AG09309 (cell line): Measurements from ENCODE around the gene ZNF330.
"Not testable (repeated sequence)": the region's sequence is repeated elsewhere in the genome, so short reads cannot be mapped to it uniquely, and the experiment has no call there.

Source experiments
- DNase-seq: peaks from one replicate; pipeline ENCODE4 v3.0.0-alpha.2; 2010; ENCODE audit warnings: low read depth
- H3K4me3 ChIP-seq: 2 replicates; pipeline ENCODE4 v1.5.1; 2011; ENCODE audit warnings: mild to moderate bottlenecking, low read depth, low read length, moderate library complexity; ENCODE audit not compliant: control insufficient read depth
- TF ChIP-seq, protein P1 (sequence below): IDR thresholded peaks from 2 replicates; pipeline ENCODE4 v1.5.1; 2011; ENCODE audit warnings: mild to moderate bottlenecking, low read depth, low read length, inconsistent platforms; ENCODE audit not compliant: insufficient read depth, control insufficient read depth; ENCODE audit errors: missing control alignments

ZNF330 gene

DNA sequence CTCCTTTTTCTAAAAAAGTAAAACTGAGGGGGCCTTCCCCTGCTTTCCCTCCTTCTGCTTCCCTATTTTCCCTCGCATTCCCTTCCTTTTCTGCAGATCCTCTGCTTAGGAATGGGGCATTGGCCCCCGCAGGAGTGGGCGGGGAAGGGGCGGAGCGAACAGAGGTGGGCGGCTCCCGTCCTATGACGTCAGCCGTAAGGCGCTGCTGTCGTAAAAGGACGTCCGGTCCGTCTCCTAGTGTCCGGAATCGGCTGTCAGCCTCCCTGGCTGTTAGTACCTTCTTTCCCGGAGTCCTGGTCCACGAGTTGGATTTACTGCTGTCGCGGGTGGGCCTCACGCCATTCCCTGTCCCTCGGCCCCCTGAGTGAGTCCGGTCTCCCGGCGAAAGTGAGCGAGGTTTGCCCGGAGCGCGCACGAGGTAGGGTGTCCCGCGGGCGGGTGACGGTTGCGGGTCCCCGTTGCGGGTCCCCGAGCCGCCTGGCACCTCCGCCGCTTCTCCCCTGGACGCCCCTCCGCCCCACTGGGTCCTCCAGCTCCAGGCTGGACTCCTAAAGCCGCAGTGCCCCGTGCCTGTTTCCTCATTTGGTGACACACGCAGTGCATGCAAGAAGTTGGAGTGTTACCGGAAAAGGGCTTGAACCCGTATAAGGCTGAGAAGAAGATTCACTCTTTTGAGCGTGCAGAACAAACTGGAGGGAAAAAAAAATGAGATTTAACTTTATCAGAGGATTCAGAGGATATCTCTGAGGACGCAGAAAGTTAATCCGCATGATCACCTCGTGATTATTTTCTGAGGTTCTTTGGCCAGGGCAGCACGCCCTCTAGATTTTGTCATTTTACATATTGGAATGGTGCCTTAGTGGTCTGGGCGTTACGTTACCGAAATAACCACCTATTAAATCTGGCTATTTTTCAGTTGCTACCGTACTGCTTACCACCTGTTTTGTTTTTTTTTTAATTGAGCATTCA, at the start of gene ZNF330:
Gene ZNF330 (plus strand): TSS at position 205 of the 969 bp plus-strand sequence. CDS start 1,477 bp downstream, outside the sequence.
- TF ChIP-seq, protein P1, sequence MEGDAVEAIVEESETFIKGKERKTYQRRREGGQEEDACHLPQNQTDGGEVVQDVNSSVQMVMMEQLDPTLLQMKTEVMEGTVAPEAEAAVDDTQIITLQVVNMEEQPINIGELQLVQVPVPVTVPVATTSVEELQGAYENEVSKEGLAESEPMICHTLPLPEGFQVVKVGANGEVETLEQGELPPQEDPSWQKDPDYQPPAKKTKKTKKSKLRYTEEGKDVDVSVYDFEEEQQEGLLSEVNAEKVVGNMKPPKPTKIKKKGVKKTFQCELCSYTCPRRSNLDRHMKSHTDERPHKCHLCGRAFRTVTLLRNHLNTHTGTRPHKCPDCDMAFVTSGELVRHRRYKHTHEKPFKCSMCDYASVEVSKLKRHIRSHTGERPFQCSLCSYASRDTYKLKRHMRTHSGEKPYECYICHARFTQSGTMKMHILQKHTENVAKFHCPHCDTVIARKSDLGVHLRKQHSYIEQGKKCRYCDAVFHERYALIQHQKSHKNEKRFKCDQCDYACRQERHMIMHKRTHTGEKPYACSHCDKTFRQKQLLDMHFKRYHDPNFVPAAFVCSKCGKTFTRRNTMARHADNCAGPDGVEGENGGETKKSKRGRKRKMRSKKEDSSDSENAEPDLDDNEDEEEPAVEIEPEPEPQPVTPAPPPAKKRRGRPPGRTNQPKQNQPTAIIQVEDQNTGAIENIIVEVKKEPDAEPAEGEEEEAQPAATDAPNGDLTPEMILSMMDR = peak; percentile 18
- peak within 1 kb of the TSS; percentile 85 for H3K4me3 ChIP-seq
- DNase-seq = peak; percentile 69

DNA sequence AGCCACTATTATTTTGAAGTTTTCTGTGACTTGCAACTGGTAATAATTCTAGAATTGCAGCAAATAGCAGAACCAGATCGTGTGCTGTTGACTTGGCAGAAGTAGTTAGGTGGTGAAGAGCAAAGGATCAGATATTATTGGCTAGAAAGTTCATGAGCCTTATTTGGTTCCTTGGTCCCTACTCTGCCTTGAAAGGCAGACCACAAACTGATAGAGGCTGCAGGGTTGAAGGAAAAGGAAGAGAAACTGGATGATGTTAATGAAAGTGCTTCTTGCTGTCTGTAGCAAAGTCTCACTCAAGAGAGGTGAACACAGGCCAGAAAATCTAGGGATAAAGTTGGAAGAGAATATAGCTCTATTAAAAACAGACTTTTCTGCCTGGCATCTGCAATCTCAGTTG, 46.2 kb upstream of the ZNF330 start:
- H3K4me3 ChIP-seq = no peak overlapping the region
- TF ChIP-seq, protein P1 = no peak
- DNase-seq = no peak

DNA sequence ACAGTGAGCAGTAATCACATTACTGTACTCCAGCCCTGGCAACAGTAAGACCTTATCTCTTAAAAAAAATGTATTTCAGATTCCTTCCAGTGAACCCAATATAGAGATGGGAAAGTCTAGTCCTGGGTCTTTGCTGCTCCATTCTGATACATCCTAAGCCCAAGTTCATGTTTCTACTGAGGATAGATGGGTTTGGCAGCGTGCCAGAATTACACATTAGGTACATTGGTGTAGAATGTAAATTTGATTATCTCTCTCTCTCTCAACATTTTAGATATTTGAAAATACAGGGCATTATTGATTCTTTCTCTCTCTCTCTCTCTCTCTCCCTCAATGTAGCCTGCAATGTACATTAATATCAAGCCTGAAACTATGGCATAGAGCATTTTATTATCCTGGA, 43.5 kb upstream of the ZNF330 start:
- H3K4me3 ChIP-seq = no peak overlapping the region
- TF ChIP-seq, protein P1 = no peak
- DNase-seq = no peak

DNA sequence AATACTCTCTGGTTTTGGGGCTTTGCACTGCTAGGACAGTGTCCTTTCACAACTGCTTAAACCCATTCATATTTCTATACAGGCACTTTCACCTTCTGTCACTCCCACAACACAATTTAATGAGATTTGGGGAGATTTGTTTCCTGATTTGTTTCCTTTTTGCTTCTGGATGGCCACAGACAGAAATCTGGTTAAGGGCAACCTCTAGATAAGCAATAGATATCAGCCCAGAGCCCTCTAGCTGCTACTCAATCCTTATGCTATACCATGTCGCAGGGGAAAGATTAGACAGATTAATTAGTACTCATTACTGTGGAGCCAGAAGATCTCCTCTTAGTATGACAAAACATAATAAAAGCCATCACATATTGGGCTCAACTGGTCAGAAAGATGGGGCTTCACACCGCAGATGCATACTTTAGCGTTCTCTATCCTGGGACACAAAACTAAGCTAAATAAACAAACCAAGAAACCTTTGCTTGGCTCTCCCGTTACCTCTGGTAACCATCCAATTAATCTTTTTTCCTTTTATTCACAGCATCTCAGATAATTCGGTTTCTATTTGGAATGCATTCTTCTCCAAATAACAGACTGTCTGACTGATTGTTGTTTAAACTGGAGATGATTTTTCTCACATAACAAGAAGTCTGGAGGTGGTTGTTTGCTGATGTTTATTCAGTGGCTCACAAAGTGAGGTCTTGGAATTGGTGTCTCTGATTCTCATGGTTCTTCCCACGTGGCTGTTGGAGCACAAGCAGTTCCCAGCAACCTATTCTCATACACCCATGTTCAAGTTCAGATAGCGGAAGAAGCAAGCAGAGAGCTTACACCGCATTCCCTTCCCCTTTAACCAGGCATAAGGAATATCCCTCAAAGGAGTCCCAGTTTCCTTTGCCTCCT, 41.0 kb upstream of the ZNF330 start:
- no peak for DNase-seq
- TF ChIP-seq, protein P1 = no peak
- H3K4me3 ChIP-seq = no peak overlapping the region

DNA sequence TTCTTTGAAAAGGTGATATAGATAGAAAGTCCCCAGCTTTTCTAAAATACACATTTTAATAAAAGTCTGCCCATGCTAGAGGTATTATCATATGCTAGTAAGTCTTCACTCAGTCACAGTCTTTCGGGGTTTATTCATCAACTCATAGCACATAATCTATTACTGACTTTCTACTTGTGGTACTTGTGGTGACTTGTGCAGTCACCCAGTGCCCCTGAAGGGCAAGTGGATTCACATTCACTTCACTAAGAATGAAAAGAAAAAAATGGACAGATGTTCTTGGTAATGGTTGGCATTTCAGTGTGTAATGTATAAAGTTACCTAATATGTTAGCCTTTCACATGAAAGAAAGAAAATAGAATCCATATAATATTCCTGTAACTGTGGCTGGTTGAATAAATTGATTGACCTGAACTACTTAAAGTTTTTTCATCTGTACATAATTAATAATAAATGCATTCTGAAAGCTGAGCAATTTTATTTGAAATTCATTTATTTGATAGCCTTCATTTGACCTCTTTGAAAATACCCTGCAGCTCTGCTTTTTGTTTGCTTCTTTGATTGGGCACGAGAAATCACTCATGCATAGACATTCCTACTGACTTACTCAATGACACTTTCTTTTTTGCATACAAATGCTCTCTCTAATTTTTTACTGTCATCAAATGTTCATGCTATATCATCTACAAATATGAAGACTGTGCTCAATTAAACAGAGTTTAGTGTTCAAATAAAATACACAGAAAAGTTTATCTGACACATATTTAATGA, 39.5 kb upstream of the ZNF330 start:
- DNase-seq = no peak
- TF ChIP-seq, protein P1 = no peak
- no peak overlapping the region for H3K4me3 ChIP-seq

DNA sequence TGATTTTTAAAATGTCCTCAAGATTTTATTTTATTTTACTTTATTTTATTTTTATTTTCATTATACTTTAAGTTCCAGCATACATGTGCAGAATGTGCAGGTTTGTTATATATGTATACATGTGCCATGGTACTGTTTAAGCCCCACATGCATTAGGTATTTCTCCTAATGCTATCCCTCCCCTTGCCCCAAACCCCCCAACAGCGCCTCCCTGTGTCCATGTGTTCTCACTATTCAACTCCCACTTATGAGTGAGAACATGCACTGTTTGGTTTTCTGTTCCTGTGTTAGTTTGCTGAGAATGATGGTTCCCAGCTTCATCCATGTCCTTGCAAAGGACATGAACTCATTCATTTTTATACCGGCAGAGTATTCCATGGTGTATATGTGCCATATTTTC, 37.2 kb upstream of the ZNF330 start:
- not testable (repeated sequence) for DNase-seq, H3K4me3 ChIP-seq
